Central memory CD4-positive, alpha-beta T cell (primary cell): Measurements from ENCODE around the gene MAJIN.
A peak's percentile ranks its signal among the peaks of the same experiment; 100 is the strongest.

ENCODE experiments used
- DNase-seq: peaks from one replicate; pipeline ENCODE4 v3.0.0; 2022

The MAJIN gene

GRCh38 chr11:64932324-64932723 is 39.6 kb downstream of the MAJIN start:
- DNase-seq = no peak

DNA sequence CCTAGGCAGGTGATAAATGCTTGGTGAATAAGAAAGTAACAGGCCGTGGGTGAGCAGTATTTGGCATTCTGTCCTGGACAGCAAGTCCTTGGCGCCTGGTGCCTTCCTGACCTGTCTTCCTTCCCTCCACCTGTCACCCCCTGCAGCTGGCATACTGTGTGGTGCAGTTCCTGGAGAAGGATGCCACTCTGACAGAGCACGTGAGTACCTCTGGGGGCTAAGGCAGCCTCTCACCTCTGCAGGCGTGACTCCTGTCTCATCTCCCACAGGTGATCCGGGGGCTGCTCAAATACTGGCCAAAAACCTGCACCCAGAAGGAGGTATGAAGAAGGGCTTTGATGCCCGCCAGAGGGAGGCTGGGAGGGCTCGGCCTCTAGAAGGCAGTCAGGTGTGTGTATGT is 40.6 kb downstream of the MAJIN start:
- no peak for DNase-seq

- DNase-seq = no peak
These were observed 41.6 kb downstream of the MAJIN start for GRCh38 chr11:64930340-64930739.

DNA sequence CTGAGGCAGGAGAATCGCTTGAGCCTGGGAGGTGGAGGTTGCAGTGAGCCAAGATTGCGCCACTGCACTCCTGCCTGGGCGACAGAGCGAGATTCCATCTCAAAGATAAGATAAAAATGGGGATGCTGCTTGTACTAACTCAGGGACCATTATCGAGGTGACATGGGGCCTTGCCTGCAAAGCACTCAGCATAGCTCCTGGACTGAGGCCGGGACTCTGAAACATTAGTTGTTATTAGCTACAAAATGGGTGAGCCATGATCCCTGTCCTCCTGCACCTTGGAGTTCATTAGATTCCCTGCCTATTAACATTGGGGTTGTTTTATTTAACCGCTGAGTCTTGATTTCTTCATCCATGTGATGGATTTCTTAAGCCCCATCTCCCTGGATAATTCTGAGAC is 42.3 kb downstream of the MAJIN start:
- no peak for DNase-seq

DNA sequence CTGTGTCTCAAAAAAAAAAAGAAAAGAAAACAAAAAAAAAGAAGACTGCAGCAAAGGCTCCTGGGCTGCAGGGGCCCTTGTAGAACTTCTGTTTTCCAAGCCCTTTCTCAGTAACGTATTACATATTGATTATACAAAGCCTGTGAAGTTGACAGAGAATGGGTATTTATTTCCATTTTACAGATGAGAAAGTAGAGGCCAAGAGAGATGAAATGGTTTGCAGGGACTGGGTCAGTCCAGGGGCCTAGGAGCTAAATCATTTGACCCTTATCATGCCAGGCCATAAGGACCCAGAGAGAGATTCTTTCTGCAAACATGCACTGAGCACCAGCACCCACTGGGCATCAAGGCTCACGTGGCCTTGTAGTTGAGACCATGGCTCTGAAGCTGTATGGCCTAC is 43.0 kb downstream of the MAJIN start:
- DNase-seq = no peak

GRCh38 chr11:64926689-64927088 is 45.2 kb downstream of the MAJIN start:
- no peak for DNase-seq

DNA sequence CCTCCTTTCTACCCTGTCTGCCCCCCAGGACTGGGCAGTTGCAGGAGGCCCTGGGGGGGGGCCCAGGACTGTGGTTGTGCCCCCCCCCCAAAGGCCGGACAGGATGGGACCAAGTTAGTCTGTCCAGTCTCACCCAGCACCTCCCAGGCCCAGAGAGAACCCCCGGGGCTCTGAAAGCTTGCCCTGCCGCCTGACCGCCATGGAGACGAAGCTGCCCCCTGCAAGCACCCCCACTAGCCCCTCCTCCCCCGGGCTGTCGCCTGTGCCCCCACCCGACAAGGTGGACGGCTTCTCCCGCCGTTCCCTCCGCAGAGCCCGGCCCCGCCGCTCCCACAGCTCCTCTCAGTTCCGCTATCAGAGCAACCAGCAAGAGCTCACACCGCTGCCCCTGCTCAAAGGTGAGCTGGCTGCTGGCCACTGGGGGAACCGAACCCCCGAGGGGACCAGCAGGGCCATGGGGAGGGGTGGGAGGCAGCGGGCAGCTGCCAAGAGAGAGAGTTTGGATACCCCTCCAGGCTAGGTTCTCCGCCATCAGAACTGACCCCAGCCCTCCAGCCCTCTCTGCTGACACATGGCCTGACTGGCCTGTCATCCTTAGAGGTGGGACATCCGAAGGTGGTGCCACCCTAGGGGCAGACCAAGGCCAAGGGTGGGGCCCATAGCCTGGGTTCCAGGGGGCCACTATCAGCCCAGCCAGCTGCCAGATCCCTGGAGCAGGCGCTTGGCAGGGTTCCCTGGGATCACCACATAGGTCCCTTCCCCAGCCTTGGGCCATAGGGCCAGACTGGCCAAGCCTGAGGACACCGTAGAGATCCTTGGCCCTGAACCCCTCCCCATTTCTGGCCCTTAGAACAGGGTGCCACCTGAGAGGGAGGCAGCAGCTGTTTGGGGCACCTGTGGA is 46.1 kb downstream of the MAJIN start:
- DNase-seq = no peak

DNA sequence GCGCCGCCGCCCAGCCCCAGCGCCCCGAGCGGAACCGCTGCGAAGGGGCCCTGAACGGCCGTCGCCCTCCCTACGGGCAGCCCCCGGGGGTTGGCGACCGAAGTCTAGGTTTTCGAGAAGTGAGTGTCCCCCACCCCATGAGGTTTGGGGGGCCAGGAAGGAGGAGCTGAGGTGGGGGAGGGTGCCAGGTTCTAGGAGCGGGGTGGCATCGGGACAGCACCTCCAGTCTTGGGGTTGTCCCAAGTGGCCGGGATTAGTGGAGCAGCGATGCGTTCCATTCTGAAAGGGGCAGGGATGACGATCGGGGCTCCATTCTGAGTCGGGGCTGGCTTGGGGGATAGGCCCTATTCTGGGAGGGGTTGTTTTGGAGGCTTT is 47.0 kb downstream of the MAJIN start:
- DNase-seq = no peak

- peak; percentile 90 for DNase-seq
These were observed 47.7 kb downstream of the MAJIN start, which contains the start of gene PPP2R5B for GRCh38 chr11:64923944-64924909. TSS of gene PPP2R5B (plus strand) at chr11:64924689. CDS start at chr11:64925735, 1,046 bp downstream.

DNA sequence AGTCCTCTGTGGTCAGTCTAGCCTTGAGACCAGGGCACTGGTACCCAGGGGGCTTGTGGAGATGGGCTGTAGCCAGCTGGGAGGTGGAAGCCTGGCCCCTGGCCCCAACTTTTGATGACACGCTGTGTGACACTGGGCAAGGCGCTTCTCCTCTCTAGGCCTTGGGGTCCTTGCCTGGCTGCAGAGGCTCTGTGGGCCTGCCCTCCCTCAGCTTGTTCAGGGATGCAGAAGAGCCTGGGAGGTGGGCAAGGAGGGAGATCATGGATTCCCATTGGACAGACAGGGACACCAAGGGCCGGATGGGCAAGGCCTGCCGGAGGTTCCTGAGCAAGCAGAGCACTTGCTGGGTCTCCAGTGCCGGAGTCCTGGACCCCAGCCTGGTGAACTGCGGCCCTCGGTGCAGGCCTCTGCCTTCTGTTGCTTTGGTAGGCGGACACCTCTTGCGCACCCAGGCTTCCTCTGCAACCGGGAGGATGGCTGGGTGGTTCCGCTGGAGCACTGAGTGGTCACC is 48.7 kb downstream of the MAJIN start:
- no peak for DNase-seq

GRCh38 chr11:64921384-64921783 is 50.5 kb downstream of the MAJIN start:
- DNase-seq = no peak

DNA sequence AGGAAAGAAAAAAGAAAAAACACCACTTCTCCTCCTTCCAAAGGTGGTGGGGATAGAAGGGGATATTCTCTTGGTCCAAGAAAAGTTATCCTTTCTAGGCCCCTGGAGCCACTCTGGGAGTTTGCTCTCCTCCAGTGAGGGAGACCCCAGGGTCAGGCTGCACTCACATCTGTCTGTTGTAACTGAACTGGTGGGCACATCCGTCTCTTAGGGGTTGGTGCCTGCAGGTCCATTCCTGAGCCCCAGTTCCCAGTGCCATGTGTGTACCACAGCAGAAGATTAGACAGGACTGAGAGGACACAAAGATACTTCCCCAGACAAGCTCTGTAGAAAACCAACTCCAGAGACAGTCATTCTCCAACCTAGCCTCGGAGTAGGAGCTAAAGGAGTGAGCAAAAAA is 51.8 kb downstream of the MAJIN start:
- no peak for DNase-seq

- no peak for DNase-seq
These were observed 52.3 kb downstream of the MAJIN start for GRCh38 chr11:64919627-64920026.

- no peak for DNase-seq
These were observed 53.9 kb downstream of the MAJIN start for GRCh38 chr11:64918017-64918416.

GRCh38 chr11:64917663-64917995 is 54.3 kb downstream of the MAJIN start:
- DNase-seq = no peak

- DNase-seq = peak; percentile 99
These were observed 54.9 kb downstream of the MAJIN start, which contains the start of gene ATG2A for GRCh38 chr11:64916775-64917662. TSS of gene ATG2A (minus strand) at chr11:64917209. CDS start at chr11:64917135, 74 bp downstream.

GRCh38 chr11:64916040-64916774 is 55.7 kb downstream of the MAJIN start:
- peak; percentile 40 for DNase-seq

DNA sequence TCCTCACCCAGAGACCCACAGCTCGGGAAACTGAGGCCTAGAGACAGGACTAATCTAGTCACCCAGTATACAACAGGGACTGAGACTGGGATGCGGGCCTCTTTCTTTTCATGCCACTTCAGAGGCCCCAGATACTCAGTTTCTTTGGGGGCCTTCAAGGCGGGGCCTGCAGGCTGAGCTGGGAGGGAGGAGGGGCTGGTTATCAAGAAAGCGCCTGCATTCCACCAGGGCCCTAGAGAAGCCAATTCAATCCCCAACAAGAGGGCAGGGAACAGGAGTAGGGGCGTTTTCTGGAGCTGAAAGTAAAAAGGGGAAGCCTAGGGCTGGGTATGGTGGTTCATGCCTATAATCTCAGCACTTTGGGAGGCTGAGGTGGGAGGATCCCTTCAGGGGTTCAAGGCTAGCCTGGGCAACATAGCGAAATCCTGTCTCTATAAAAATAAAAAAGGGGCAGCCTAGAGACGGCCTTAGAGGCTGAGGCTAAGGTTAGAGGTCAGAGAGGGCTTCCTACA is 56.5 kb downstream of the MAJIN start:
- no peak for DNase-seq

DNA sequence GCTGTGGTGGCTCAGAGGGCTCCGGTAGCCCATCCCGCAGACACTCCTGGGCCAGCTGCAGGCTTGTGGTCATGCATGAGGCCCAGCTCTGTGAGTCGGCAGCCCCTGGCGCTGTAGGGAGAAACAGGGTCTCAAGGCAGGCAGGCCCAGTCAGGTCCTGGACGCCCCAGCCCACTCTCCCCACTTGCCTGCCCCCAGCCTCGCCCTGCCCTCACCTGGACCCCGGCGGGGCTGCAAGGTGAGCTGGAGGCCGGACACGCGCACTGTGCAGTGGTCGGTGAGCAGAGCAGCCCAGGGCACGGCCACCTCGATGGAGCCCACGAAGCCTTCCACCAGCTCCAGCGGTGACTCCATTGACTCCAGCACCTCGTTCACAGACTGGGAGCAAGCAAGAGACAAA is 57.8 kb downstream of the MAJIN start:
- DNase-seq = no peak

DNA sequence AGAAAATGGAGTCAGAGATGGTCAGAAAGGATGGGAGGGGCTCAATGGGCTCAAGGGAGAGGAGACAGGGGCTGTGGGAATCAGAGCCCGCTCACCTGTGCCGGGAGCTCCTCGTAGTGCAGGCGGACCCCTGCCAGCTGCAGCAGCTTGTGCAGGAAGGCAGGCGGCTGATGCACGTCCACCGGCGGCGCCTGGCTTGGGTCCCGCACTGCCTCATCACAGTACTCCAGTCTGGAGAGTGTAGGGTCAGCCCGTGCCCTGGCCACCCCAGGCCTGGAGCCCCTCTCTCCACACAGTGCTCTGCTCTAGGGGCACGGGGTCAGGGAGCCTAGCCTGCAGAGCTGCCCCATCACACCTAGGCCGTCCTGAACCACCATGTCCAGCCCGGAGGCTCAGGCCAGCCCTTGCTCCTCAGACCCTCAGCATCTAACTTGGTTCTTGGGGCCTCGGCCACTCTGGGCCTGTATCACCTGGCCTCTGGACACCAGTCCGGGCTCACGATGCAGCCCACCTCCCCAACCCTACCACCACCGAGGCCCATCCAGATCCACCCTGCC is 58.7 kb downstream of the MAJIN start:
- no peak for DNase-seq

- DNase-seq = no peak
These were observed 60.2 kb downstream of the MAJIN start for GRCh38 chr11:64911689-64912088.
